Measurements from ENCODE around the gene RBM28.

The RBM28 gene

GRCh38 chr7:128266883-128267594 lies 76.7 kb downstream of the RBM28 start:
- TF ChIP-seq CTCF (IDR thresholded peaks at IDR 0.05): no peak

- TF ChIP-seq CTCF (IDR thresholded peaks at IDR 0.05): no peak
These were observed 77.2 kb downstream of the RBM28 start for GRCh38 chr7:128266529-128266882.

GRCh38 chr7:128265906-128266300 lies 77.8 kb downstream of the RBM28 start:
- no peak for TF ChIP-seq CTCF (IDR thresholded peaks at IDR 0.05)

GRCh38 chr7:128265156-128265905 lies 78.4 kb downstream of the RBM28 start:
- TF ChIP-seq CTCF (IDR thresholded peaks at IDR 0.05): no peak

- TF ChIP-seq CTCF (IDR thresholded peaks at IDR 0.05): no peak
These were observed 79.2 kb downstream of the RBM28 start for GRCh38 chr7:128264477-128264876.

- no peak for TF ChIP-seq CTCF (IDR thresholded peaks at IDR 0.05)
These were observed 80.3 kb downstream of the RBM28 start for GRCh38 chr7:128263420-128263819.

GRCh38 chr7:128262273-128263028 lies 81.3 kb downstream of the RBM28 start:
- TF ChIP-seq CTCF (IDR thresholded peaks at IDR 0.05): no peak

All from LNCAP (cell line).